OCI-LY1 (cell line): ENCODE data around the gene CYP2E1.

Source experiments
- H2AFZ ChIP-seq: fragments of 200-600 bp; sonication (generic), shearing (Covaris generic); 2 replicates; pipeline ENCODE4 v1.6.0; 2014; ENCODE audit warnings: antibody characterized with exemption, mild to moderate bottlenecking, low read length
- H3F3A ChIP-seq: fragments of 200-600 bp; sonication (generic), shearing (Covaris generic); 2 replicates; pipeline ENCODE4 v1.6.0; 2014; ENCODE audit warnings: mild to moderate bottlenecking, antibody characterized with exemption, low read length, moderate library complexity; ENCODE audit not compliant: insufficient read depth
- H3K27ac ChIP-seq: fragments of 200-600 bp; sonication (generic); 2 replicates; pipeline ENCODE4 v1.5.1; 2014; ENCODE audit warnings: low read length, mixed run types, mild to moderate bottlenecking, low read depth; ENCODE audit not compliant: poor library complexity, severe bottlenecking
- H3K27me3 ChIP-seq: fragments of 200-600 bp; sonication (generic); 2 replicates; pipeline ENCODE4 v1.6.0; 2014; ENCODE audit warnings: antibody characterized with exemption, mild to moderate bottlenecking, low read length, moderate library complexity; ENCODE audit not compliant: insufficient read depth
- H3K36me3 ChIP-seq: fragments of 200-600 bp; sonication (generic); 2 replicates; pipeline ENCODE4 v1.6.1; 2014; ENCODE audit warnings: mild to moderate bottlenecking, antibody characterized with exemption, low read length, moderate library complexity, mixed read lengths; ENCODE audit not compliant: insufficient read depth
- H3K4me1 ChIP-seq: fragments of 200-600 bp; sonication (generic); 2 replicates; pipeline ENCODE4 v1.5.1; 2014; ENCODE audit warnings: mild to moderate bottlenecking, low read length, moderate library complexity; ENCODE audit not compliant: insufficient read depth, severe bottlenecking
- H3K4me2 ChIP-seq: fragments of 200-600 bp; sonication (generic), shearing (Covaris generic); 2 replicates; pipeline ENCODE4 v1.6.1; 2014; ENCODE audit warnings: low read length
- H3K4me3 ChIP-seq: fragments of 200-600 bp; sonication (generic); 2 replicates; pipeline ENCODE4 v1.5.1; 2014; ENCODE audit warnings: low read length, low read depth, mild to moderate bottlenecking, mixed read lengths; ENCODE audit not compliant: poor library complexity, severe bottlenecking
- H3K79me2 ChIP-seq: fragments of 200-600 bp; shearing (Covaris generic); 2 replicates; pipeline ENCODE4 v1.6.1; 2016; ENCODE audit warnings: mixed run types, low read length, mixed read lengths; ENCODE audit not compliant: insufficient read depth
- H3K9ac ChIP-seq: fragments of 200-600 bp; sonication (generic), shearing (Covaris generic); 2 replicates; pipeline ENCODE4 v1.6.1; 2014; ENCODE audit warnings: mild to moderate bottlenecking, low read length, mixed read lengths
- H3K9me2 ChIP-seq: fragments of 200-600 bp; sonication (generic), shearing (Covaris generic); 2 replicates; pipeline ENCODE4 v1.6.1; 2014; ENCODE audit warnings: low read depth, mild to moderate bottlenecking, low read length, mixed read lengths
- H3K9me3 ChIP-seq: fragments of 200-600 bp; shearing (Covaris generic); 2 replicates; pipeline ENCODE4 v1.6.1; 2014; ENCODE audit warnings: low read length, mixed read lengths
- H4K20me1 ChIP-seq: fragments of 200-600 bp; sonication (generic), shearing (Covaris generic); 2 replicates; pipeline ENCODE4 v1.6.0; 2016; ENCODE audit warnings: mild to moderate bottlenecking, low read length; ENCODE audit not compliant: insufficient read depth
- EZH2 ChIP-seq: fragments of 200-600 bp; sonication (generic), shearing (Covaris generic); IDR thresholded peaks from 2 replicates; pipeline ENCODE4 v1.8.0; 2017; ENCODE audit warnings: borderline replicate concordance, mixed run types, mild to moderate bottlenecking, antibody characterized with exemption, low read length, moderate library complexity, mixed read lengths
- TF ChIP-seq, protein P1 (sequence below): fragments of 200-600 bp; sonication (generic), shearing (Covaris generic); IDR thresholded peaks from 2 replicates; pipeline ENCODE4 v1.5.1; 2017; ENCODE audit warnings: mild to moderate bottlenecking, antibody characterized with exemption, low read length, moderate library complexity, mixed read lengths

The CYP2E1 gene

DNA sequence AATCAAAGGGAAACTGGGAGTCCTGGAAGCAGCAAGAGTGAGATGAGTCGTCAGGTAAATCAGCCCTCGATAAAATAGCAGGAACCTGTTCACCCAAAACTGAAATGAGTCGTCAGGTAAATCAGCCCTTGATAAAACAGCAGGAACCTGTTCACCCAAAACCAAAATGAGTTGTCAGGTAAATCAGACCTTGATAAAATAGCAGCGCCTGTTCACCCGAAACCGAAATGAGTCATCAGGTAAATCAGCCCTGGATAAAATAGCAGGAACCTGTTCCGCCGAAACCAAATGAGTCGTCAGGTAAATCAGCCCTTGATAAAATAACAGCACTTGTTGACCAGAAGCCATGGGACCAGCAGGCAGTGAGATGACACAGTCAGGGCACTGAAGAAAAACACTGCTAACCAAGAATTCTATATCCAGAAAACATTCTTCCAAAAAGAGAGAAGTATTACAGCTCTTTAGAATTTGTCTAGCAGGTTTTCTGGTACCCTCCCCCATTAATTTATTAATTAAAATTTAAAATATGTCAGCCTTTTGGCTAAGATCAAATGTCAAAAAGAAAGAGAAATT, 3.4 kb upstream of the CYP2E1 start:
- no peak overlapping the region for H3K4me2 ChIP-seq

DNA sequence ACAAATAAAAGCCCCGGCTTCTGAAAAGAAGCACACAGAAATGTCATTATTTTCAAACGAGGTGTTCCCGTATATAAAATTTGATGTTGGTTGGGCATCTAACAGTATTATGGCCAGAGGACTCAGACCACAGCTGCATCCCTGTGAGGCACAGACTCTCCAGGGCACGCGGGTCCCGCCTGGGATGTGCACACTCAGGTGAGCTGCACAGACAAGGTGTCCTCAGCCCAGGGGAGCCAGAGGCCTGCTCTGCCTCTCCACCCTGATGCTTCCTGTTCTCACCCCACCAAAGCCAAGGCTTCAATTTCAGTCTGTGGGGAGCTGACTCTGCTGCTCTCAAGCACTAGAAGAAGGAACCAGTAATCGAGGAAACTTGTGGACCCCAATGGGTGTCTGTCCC, 1.7 kb upstream of the CYP2E1 start:
- H3F3A ChIP-seq, result no peaks in the 10 kb centered on the region
- peaks cover 7% of the 10 kb centered on the region; the same call in 1 of the 2 replicates for H3K9me3 ChIP-seq
- no peak overlapping the region for H3K4me3 ChIP-seq
- TF ChIP-seq, protein P1, sequence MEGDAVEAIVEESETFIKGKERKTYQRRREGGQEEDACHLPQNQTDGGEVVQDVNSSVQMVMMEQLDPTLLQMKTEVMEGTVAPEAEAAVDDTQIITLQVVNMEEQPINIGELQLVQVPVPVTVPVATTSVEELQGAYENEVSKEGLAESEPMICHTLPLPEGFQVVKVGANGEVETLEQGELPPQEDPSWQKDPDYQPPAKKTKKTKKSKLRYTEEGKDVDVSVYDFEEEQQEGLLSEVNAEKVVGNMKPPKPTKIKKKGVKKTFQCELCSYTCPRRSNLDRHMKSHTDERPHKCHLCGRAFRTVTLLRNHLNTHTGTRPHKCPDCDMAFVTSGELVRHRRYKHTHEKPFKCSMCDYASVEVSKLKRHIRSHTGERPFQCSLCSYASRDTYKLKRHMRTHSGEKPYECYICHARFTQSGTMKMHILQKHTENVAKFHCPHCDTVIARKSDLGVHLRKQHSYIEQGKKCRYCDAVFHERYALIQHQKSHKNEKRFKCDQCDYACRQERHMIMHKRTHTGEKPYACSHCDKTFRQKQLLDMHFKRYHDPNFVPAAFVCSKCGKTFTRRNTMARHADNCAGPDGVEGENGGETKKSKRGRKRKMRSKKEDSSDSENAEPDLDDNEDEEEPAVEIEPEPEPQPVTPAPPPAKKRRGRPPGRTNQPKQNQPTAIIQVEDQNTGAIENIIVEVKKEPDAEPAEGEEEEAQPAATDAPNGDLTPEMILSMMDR, result no peak
- TF ChIP-seq EZH2, result no peak
- H3K79me2 ChIP-seq, result no peaks in the 10 kb centered on the region
- no peak overlapping the region for H3K27ac ChIP-seq
- no peak overlapping the region for H3K9ac ChIP-seq
- no peak overlapping the region for H2AFZ ChIP-seq
- H3K9me2 ChIP-seq, result no peaks in the 10 kb centered on the region
- H4K20me1 ChIP-seq, result no peaks in the 10 kb centered on the region
- no peak overlapping the region for H3K4me2 ChIP-seq
- no peaks in the 10 kb centered on the region; the same call in 1 of the 2 replicates for H3K27me3 ChIP-seq
- no peaks in the 10 kb centered on the region; the same call in 1 of the 2 replicates for H3K36me3 ChIP-seq
- peaks cover 5% of the 10 kb centered on the region for H3K4me1 ChIP-seq

More for the DNA sequence above, 3.4 kb upstream of the CYP2E1 start:
- H3K4me1 ChIP-seq, result peaks cover 13% of the 10 kb centered on the region
- no peaks in the 10 kb centered on the region for H3F3A ChIP-seq
- no peaks in the 10 kb centered on the region; the same call in 1 of the 2 replicates for H3K27me3 ChIP-seq
- H3K79me2 ChIP-seq, result no peaks in the 10 kb centered on the region
- TF ChIP-seq EZH2, result no peak
- TF ChIP-seq, protein P1, result no peak
- H2AFZ ChIP-seq, result no peak overlapping the region
- no peak overlapping the region for H3K9ac ChIP-seq
- H3K9me3 ChIP-seq, result peaks cover 7% of the 10 kb centered on the region; the same call in 1 of the 2 replicates
- no peak overlapping the region for H3K27ac ChIP-seq
- no peaks in the 10 kb centered on the region for H3K9me2 ChIP-seq
- no peaks in the 10 kb centered on the region; the same call in 1 of the 2 replicates for H3K36me3 ChIP-seq
- no peaks in the 10 kb centered on the region for H4K20me1 ChIP-seq
- no peak overlapping the region for H3K4me3 ChIP-seq

DNA sequence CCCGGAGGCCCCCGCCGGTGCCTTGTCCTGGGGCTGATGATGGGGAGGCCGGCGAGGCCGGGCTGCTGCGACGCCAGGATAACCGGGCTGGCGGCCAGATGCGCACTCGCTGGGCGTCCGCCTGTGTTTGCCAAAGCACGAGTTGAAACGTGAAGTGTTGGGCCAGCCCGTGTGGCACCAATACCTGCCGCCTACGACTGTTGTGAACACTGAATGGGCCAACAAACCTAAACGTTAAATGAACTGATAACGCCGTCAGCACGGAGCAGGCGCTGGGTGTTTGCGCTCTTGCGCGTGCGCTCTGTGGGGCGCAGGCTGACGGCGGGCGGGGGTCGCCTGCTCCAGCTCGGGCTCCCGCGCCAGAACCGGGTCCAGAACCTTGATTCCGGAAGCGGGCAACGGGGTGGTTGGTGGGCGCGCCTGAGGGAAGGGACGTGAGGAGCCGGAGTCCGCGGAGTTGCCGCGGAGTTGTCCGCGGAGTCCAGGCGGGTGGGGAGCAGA, 658 bp downstream of the CYP2E1 start:
- no peaks in the 10 kb centered on the region; the same call in 1 of the 2 replicates for H3K27me3 ChIP-seq

More for the DNA sequence above, 658 bp downstream of the CYP2E1 start:
- Histone ChIP-seq H2AFZ (no peak overlapping the region), H4K20me1 (no peaks in the 10 kb centered on the region), H3K36me3 (no peaks in the 10 kb centered on the region; the same call in 1 of the 2 replicates), H3K4me2 (no peak overlapping the region), H3F3A (no peaks in the 10 kb centered on the region), H3K9me2 (no peaks in the 10 kb centered on the region), H3K79me2 (no peaks in the 10 kb centered on the region), H3K27ac (no peak overlapping the region), H3K4me1 (no peaks in the 10 kb centered on the region), H3K4me3 (no peak overlapping the region), H3K9ac (no peak overlapping the region), H3K9me3 (peaks cover 7% of the 10 kb centered on the region; the same call in 1 of the 2 replicates)
- TF ChIP-seq EZH2, result no peak
- TF ChIP-seq, protein P1, result no peak
